IgD-negative memory B cell (primary cell): ENCODE measurements around the gene C9orf72. TPM values are rescaled to one million over a fixed set of nuclear protein-coding genes. Genes with fewer than 3 reads are reported as not detected.
A peak's percentile ranks its signal among the peaks of the same experiment; 100 is the strongest.

Experiments used
- H3K27ac Mint-ChIP-seq, 3 donors: one replicate each; pipeline ENCODE4 v1.8.0; 2020 to 2022; ENCODE audit warnings: mild to moderate bottlenecking in 3 of 3, mixed read lengths in 3 of 3, moderate library complexity in 1 of 3
- H3K27me3 Mint-ChIP-seq: one replicate; pipeline ENCODE4 v1.8.0; 2021; ENCODE audit warnings: mixed read lengths
- H3K36me3 Mint-ChIP-seq: one replicate; pipeline ENCODE4 v1.8.0; 2020; ENCODE audit warnings: mild to moderate bottlenecking, mixed read lengths
- H3K4me1 Mint-ChIP-seq, 3 donors: one replicate each; pipeline ENCODE4 v1.8.0; 2020 to 2022; ENCODE audit warnings: mixed read lengths in 3 of 3, mild to moderate bottlenecking in 1 of 3
- H3K4me3 Mint-ChIP-seq, 4 donors: one replicate each; pipeline ENCODE4 v1.8.0; 2020 to 2022; ENCODE audit warnings: mild to moderate bottlenecking in 4 of 4, mixed read lengths in 4 of 4, moderate library complexity in 3 of 4
- H3K9me3 Mint-ChIP-seq, 3 donors: one replicate each; pipeline ENCODE4 v1.8.0; 2020 to 2021; ENCODE audit warnings: mixed read lengths in 3 of 3, mild to moderate bottlenecking in 1 of 3
- polyA plus RNA-seq: library from polyadenylated mRNA; unstranded; fragments of 300-500 nt; fragmentation: Illumina TruSeq; gene quantifications from one replicate; pipeline ENCODE4 v1.2.3, GENCODE V29; 2021

C9orf72 gene
- polyA plus RNA-seq, 1 donor from 2014 or later = 15.3 TPM

DNA sequence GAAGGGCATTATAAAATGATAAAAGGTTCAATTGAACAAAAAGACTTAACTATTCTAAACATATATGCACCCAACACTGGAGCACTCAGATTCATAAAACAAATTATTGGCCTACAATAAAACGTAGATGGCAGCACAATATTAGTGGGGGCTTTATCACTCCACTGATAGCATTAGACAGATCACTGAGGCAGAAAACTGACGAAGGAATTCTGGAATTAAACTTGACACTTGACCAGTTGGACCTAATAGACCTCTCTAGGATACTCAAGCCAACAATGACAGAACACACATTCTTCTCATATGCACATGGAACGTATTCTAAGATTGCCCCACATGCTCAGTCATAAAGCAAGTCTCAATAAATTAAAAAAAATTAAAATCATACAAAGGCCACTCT is 18.4 kb upstream of the C9orf72 start:
- peak overlapping the region in 1 of 3 donors; percentile 55 for H3K27ac Mint-ChIP-seq
- H3K4me1 Mint-ChIP-seq = peaks cover 4 to 11% (median 7%) of the 10 kb centered on the region in 3 donors
- no peak overlapping the region for H3K4me3 Mint-ChIP-seq
- no peaks in the 10 kb centered on the region for H3K27me3 Mint-ChIP-seq
- no peaks in the 10 kb centered on the region for H3K36me3 Mint-ChIP-seq
- H3K9me3 Mint-ChIP-seq = peaks cover 0 to 18% (median 4%) of the 10 kb centered on the region in 3 donors

DNA sequence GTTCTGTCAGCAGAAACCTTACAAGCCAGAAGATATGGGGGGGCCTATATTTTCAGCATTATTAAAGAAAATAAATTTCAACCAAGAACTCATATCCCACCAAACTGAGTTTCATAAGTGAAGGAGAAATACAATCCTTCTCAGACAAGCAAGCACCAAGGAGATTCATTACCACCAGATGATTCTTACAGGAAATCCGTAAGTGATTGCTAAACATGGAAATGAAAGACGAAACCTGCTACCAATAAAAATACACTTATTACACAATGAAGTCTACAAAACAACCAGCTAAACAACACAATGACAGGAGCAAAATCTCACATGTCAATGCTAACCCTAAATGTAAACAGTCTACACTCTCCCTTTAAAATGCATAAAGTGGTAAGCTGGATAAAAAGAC is 17.8 kb upstream of the C9orf72 start:
- Mint-ChIP-seq H3K4me3 (no peak overlapping the region), H3K27me3 (no peaks in the 10 kb centered on the region), H3K4me1 (peaks cover 6 to 11% (median 9%) of the 10 kb centered on the region in 3 donors), H3K9me3 (peaks cover 0 to 18% (median 4%) of the 10 kb centered on the region in 3 donors), H3K36me3 (no peaks in the 10 kb centered on the region), H3K27ac (peak overlapping the region in 1 of 3 donors; percentile 55)

DNA sequence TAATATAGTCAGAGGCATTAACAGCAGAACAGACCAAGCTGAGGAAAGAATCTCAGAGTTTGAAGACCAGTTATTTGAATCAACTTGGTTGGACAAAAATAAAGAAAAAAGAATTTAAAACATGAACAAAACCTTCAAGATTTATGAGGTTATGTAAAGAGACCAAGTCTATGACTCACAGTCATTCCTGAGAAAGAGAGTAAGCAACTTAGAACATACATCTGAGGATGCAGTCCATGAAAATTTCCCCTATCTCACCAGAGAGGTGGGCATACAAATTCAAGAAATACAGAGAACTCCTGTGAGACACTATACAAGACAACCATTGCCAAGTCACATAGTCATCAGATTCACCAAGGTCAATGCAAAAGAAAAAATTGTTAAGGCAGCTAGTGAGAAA is 17.4 kb upstream of the C9orf72 start:
- Mint-ChIP-seq H3K4me3 (no peak overlapping the region), H3K9me3 (peaks cover 0 to 18% (median 4%) of the 10 kb centered on the region in 3 donors), H3K27ac (peak overlapping the region in 1 of 3 donors; percentile 55), H3K27me3 (no peaks in the 10 kb centered on the region), H3K4me1 (peaks cover 6 to 11% (median 11%) of the 10 kb centered on the region in 3 donors), H3K36me3 (no peaks in the 10 kb centered on the region)

DNA sequence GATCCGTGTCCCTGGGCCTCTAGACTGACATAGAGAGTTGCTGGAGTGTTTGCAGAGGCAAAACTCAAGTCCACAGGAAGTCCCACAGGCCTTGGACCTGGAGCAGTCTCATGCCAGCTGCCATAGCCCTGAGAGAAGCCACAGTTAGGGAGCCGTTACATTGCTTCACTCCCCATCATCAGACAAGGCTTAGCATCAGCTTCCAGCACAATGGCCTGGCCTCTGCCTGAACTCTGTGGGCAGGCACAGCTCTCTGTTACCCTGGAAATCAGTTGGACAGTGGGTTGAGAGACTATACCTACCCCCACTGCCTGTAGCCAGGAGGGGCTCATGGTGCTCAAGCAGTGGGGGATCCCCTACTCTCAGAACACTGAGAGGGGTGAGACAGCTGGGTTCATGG is 16.2 kb upstream of the C9orf72 start:
- Mint-ChIP-seq H3K9me3 (peaks cover 0 to 18% (median 4%) of the 10 kb centered on the region in 3 donors), H3K4me1 (peaks cover 6 to 14% (median 11%) of the 10 kb centered on the region in 3 donors), H3K4me3 (no peak overlapping the region)

GRCh38 chr9:27586304-27586703 is 13.0 kb upstream of the C9orf72 start:
- H3K27ac Mint-ChIP-seq = peak overlapping the region in 1 of 3 donors; percentile 16
- H3K36me3 Mint-ChIP-seq = no peaks in the 10 kb centered on the region
- no peaks in the 10 kb centered on the region for H3K27me3 Mint-ChIP-seq
- H3K9me3 Mint-ChIP-seq = peaks cover 0 to 16% (median 4%) of the 10 kb centered on the region in 3 donors
- peak overlapping the region in 2 of 4 donors; percentile 3 to 35 for H3K4me3 Mint-ChIP-seq
- peaks cover 6 to 14% (median 11%) of the 10 kb centered on the region in 3 donors for H3K4me1 Mint-ChIP-seq

More for the DNA sequence above, 16.2 kb upstream of the C9orf72 start:
- no peaks in the 10 kb centered on the region for H3K36me3 Mint-ChIP-seq
- no peaks in the 10 kb centered on the region for H3K27me3 Mint-ChIP-seq
- no peak overlapping the region for H3K27ac Mint-ChIP-seq

DNA sequence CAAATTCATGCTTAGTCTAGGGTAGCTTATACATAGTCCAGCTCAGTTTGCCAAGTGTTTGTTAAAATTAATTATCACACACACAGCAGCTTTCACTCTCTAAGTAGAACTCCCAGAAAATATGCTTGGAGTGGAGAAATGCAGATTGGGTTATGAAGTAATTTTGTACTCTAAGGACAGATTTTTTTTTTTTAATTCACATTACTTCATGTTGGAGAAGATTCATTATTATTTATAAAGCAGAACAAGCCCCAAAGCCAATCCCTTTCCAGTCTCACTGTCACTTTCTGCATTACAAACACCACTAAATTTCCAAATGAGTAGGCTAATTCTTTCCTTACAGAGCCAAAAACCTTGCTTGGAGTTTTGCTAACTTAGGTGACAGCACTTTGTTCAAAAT is 11.7 kb upstream of the C9orf72 start:
- H3K9me3 Mint-ChIP-seq = peaks cover 0 to 4% (median 0%) of the 10 kb centered on the region in 3 donors
- no peaks in the 10 kb centered on the region for H3K27me3 Mint-ChIP-seq
- no peak overlapping the region for H3K4me3 Mint-ChIP-seq
- H3K4me1 Mint-ChIP-seq = peaks cover 6 to 14% (median 11%) of the 10 kb centered on the region in 3 donors
- H3K27ac Mint-ChIP-seq = no peak overlapping the region
- no peaks in the 10 kb centered on the region for H3K36me3 Mint-ChIP-seq

GRCh38 chr9:27582794-27583193 is 9.5 kb upstream of the C9orf72 start:
- Mint-ChIP-seq H3K36me3 (no peaks in the 10 kb centered on the region), H3K27me3 (no peaks in the 10 kb centered on the region), H3K4me1 (peaks cover 3 to 6% (median 6%) of the 10 kb centered on the region in 3 donors), H3K4me3 (no peak overlapping the region), H3K9me3 (peaks cover 2 to 9% (median 7%) of the 10 kb centered on the region in 3 donors), H3K27ac (peak overlapping the region in 1 of 3 donors; percentile 11)

DNA sequence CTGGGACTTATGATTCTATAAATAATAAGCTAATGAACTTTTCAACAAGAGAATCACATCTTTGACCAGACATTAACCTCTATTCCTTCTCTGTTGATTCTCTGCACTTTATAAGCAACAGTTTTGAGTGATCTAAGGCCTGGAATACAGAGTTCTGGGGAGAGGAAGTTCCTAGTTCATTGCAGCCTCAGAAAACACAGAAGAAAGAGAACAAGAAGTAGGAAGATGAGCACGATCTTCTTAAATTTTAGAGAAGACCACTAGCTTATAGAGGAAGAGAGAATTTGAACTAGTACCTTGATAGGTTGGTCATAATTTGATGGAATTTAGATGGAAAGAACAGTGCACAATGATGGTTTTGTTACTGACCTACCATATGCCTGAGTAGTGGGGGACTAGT is 8.5 kb upstream of the C9orf72 start:
- H3K4me1 Mint-ChIP-seq = peaks cover 3 to 6% (median 3%) of the 10 kb centered on the region in 3 donors
- H3K27me3 Mint-ChIP-seq = no peaks in the 10 kb centered on the region
- no peak overlapping the region for H3K27ac Mint-ChIP-seq
- no peak overlapping the region for H3K4me3 Mint-ChIP-seq
- peaks cover 2 to 9% (median 7%) of the 10 kb centered on the region in 3 donors for H3K9me3 Mint-ChIP-seq
- H3K36me3 Mint-ChIP-seq = no peaks in the 10 kb centered on the region

- Mint-ChIP-seq H3K36me3 (no peaks in the 10 kb centered on the region), H3K27me3 (no peaks in the 10 kb centered on the region), H3K4me3 (peak overlapping the region; percentile 92 to 100 (median 98)), H3K4me1 (peaks cover 7 to 20% (median 13%) of the 10 kb centered on the region in 3 donors), H3K27ac (peak overlapping the region; percentile 97 to 100 (median 99)), H3K9me3 (peaks cover 2 to 9% (median 7%) of the 10 kb centered on the region in 3 donors)
These were observed 631 bp upstream of the C9orf72 start for GRCh38 chr9:27573634-27574590.

DNA sequence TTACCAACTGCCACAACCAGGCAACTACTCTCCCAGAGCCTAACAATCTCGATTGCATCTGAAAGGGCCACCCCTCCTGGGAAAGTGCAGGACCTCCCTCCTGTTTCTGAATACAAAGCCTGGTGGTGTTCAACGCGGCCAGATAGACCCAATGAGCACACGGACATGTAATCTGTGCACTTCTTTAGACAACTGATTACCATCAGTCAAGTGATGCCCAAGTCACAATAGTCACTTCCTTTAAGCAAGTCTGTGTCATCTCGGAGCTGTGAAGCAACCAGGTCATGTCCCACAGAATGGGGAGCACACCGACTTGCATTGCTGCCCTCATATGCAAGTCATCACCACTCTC is 739 bp downstream of the C9orf72 start:
- peak overlapping the region; percentile 92 to 98 (median 98) for H3K4me3 Mint-ChIP-seq
- H3K36me3 Mint-ChIP-seq = no peaks in the 10 kb centered on the region
- peaks cover 7 to 21% (median 13%) of the 10 kb centered on the region in 3 donors for H3K4me1 Mint-ChIP-seq
- H3K27me3 Mint-ChIP-seq = no peaks in the 10 kb centered on the region
- peak overlapping the region; percentile 97 to 99 (median 98) for H3K27ac Mint-ChIP-seq
- H3K9me3 Mint-ChIP-seq = no peaks in the 10 kb centered on the region

GRCh38 chr9:27572061-27572460 is 1.2 kb downstream of the C9orf72 start:
- H3K4me3 Mint-ChIP-seq = peak overlapping the region; percentile 92 to 98 (median 98)
- H3K27me3 Mint-ChIP-seq = no peaks in the 10 kb centered on the region
- no peaks in the 10 kb centered on the region for H3K9me3 Mint-ChIP-seq
- no peaks in the 10 kb centered on the region for H3K36me3 Mint-ChIP-seq
- peak overlapping the region; percentile 97 to 99 (median 98) for H3K27ac Mint-ChIP-seq
- H3K4me1 Mint-ChIP-seq = peaks cover 7 to 22% (median 13%) of the 10 kb centered on the region in 3 donors

DNA sequence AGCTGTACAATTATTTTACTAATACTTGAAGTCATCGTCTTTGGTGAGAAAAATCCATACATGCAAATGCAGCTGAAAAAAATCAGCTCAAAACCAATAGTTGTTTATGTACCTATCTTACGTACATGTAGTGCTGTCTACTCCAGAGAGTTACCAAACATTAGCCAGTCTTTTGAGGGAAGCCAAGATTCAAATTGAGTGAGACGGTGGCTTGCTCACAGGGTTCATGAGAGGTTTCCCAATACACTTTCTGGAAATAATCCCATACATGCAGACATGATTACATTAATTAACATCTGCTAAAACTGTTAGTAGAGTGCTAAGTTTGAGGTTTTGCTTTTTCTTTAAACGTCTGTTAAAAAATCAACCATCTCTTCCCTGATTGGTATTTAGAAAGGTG is 2.3 kb downstream of the C9orf72 start:
- H3K27ac Mint-ChIP-seq = peak overlapping the region in 2 of 3 donors; percentile 97 to 98
- peak overlapping the region in 1 of 4 donors; percentile 11 for H3K4me3 Mint-ChIP-seq
- H3K36me3 Mint-ChIP-seq = no peaks in the 10 kb centered on the region
- H3K27me3 Mint-ChIP-seq = no peaks in the 10 kb centered on the region
- peaks cover 8 to 24% (median 17%) of the 10 kb centered on the region in 3 donors for H3K4me1 Mint-ChIP-seq
- no peaks in the 10 kb centered on the region for H3K9me3 Mint-ChIP-seq

DNA sequence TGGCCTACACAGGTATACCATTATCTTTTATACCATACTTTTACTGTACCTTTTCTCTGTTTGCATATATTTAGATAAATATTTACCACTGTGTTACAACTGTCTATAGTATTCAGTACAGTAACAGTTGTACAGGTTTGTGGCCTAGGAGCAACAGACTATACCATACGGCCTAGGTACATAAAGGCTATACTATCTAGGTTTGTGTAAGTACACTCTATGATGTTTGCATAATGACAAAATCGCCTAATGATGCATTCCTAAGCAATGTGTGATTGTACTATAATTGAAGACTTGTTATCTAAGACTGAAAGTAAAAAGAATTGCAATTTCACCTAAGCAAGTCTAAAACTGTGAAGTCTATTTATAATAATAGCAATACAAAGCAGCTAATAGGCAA is 3.9 kb downstream of the C9orf72 start:
- H3K9me3 Mint-ChIP-seq = no peaks in the 10 kb centered on the region
- H3K27ac Mint-ChIP-seq = no peak overlapping the region
- H3K4me3 Mint-ChIP-seq = no peak overlapping the region
- H3K36me3 Mint-ChIP-seq = no peaks in the 10 kb centered on the region
- peaks cover 15 to 33% (median 30%) of the 10 kb centered on the region in 3 donors for H3K4me1 Mint-ChIP-seq
- no peaks in the 10 kb centered on the region for H3K27me3 Mint-ChIP-seq

GRCh38 chr9:27566118-27566517 is 7.2 kb downstream of the C9orf72 start:
- Mint-ChIP-seq H3K27ac (no peak overlapping the region), H3K4me1 (peaks cover 16 to 34% (median 31%) of the 10 kb centered on the region in 3 donors), H3K4me3 (no peak overlapping the region), H3K36me3 (no peaks in the 10 kb centered on the region), H3K27me3 (no peaks in the 10 kb centered on the region), H3K9me3 (no peaks in the 10 kb centered on the region)

DNA sequence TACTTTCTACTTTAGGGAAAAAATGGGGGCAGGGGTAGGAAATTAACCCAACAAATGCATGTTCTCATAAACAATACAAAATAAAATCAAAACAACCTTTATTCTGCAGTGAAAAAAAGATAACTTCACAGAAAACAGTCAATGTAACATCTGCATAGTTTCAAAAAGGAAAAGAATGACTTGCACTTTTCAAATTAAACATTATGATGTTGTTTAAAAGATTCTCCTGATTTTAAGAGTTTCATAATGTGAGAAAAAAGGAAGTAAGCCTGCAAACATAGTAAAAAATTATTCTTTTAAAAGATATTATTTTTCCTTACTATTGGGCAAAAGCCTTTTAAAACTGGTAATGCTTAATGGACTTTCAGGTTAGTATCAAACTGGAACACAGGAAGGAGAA is 7.6 kb downstream of the C9orf72 start:
- no peaks in the 10 kb centered on the region for H3K36me3 Mint-ChIP-seq
- H3K4me1 Mint-ChIP-seq = peaks cover 16 to 31% (median 30%) of the 10 kb centered on the region in 3 donors
- H3K27me3 Mint-ChIP-seq = no peaks in the 10 kb centered on the region
- no peaks in the 10 kb centered on the region for H3K9me3 Mint-ChIP-seq
- H3K4me3 Mint-ChIP-seq = peak overlapping the region in 1 of 4 donors; percentile 12
- H3K27ac Mint-ChIP-seq = no peak overlapping the region
